Thyroid gland (tissue), 4 donors: ENCODE data around the gene SORL1. TPM values are rescaled to one million over a fixed set of nuclear protein-coding genes. Genes with fewer than 3 reads are reported as not detected.

ENCODE experiments used
- DNase-seq, 2 donors: peaks; one replicate each; pipeline ENCODE4 v3.0.0-alpha.2; 2019
- H3K27ac ChIP-seq, 3 donors: fragments of 200-600 bp; sonication (generic); 1 replicate in 2 of 3; 2 replicates in 1 of 3; pipeline ENCODE4 v1.5.1; 2016 to 2019; ENCODE audit warnings: mild to moderate bottlenecking in 1 of 3, moderate library complexity in 1 of 3
- H3K27me3 ChIP-seq: fragments of 200-600 bp; sonication (generic); one replicate; pipeline ENCODE4 v1.5.1; 2019
- H3K36me3 ChIP-seq, 2 donors: fragments of 200-600 bp; sonication (generic); one replicate each; pipeline ENCODE4 v1.5.1; 2016 to 2019
- H3K4me1 ChIP-seq, 2 donors: fragments of 200-600 bp; sonication (generic); one replicate each; pipeline ENCODE4 v1.5.1; 2017 to 2019
- H3K4me3 ChIP-seq, 3 donors: fragments of 200-600 bp; sonication (generic); replicated peaks in 1 of 3; 1 replicate in 2 of 3; 2 replicates in 1 of 3; pipeline ENCODE4 v1.5.1; 2016; ENCODE audit warnings: mild to moderate bottlenecking in 1 of 3
- H3K9me3 ChIP-seq: fragments of 200-600 bp; sonication (generic); one replicate; pipeline ENCODE4 v1.5.1; 2017
- CTCF ChIP-seq, 6 experiments: fragments of 200-600 bp in 3 of 6; fragments of 450-650 bp in 3 of 6; sonication (generic) in 3 of 6; IDR thresholded peaks; one replicate each; pipeline ENCODE4 v1.5.1; 2016 to 2019; ENCODE audit warnings: antibody characterized with exemption in 6 of 6, mild to moderate bottlenecking in 2 of 6, inconsistent platforms in 1 of 6, moderate library complexity in 1 of 6
- POLR2A ChIP-seq, 2 donors: fragments of 450-650 bp; IDR thresholded peaks; one replicate each; pipeline ENCODE4 v1.6.1; 2017; ENCODE audit warnings: antibody characterized with exemption in 2 of 2, mild to moderate bottlenecking in 2 of 2, moderate library complexity in 1 of 2
- WGBS, 2 donors: methylation state at CpG; one replicate each; pipeline ENCODE4 v1.1.5; 2017; 5-methylcytosine and 5-hydroxymethylcytosine counted together
- intact Hi-C: fragments of 100-400 bp; cut with DNase I; formaldehyde crosslinking; loops from one replicate; pipeline ENCODE4 v1.15.1; 2023
- total RNA-seq, 4 donors: library from RNA; depleted of rRNA; stranded (reverse); fragments of >200 nt; gene quantifications; one replicate each; pipeline ENCODE4 v1.2.3, GENCODE V29; 2016

Gene SORL1
- total RNA-seq, 4 donors from 2014 or later = 19.6 to 73.8 (median 53.6) TPM

GRCh38 chr11:121583825-121584224 is 131.7 kb downstream of the SORL1 start:
- no peak for TF ChIP-seq CTCF (IDR thresholded peaks at IDR 0.05)
- TF ChIP-seq POLR2A (IDR thresholded peaks at IDR 0.05) = no peak
- no peak overlapping the region for H3K4me3 ChIP-seq
- no peak for DNase-seq
- H3K9me3 ChIP-seq = no peaks in the 10 kb centered on the region
- intact Hi-C loops = no loop called here
- peaks cover 0 to 7% of the 10 kb centered on the region in 2 donors for H3K4me1 ChIP-seq
- 94 to 95% methylated on average over 3 of the region's 3 CpGs for WGBS, 2 donors
- no peaks in the 10 kb centered on the region for H3K36me3 ChIP-seq
- no peak overlapping the region for H3K27ac ChIP-seq
- H3K27me3 ChIP-seq = no peaks in the 10 kb centered on the region

GRCh38 chr11:121586750-121587149 is 134.6 kb downstream of the SORL1 start:
- WGBS, 2 donors = 89 to 95% methylated on average over 2 of the region's 2 CpGs
- H3K27ac ChIP-seq = no peak overlapping the region

GRCh38 chr11:121587182-121587581 is 135.1 kb downstream of the SORL1 start:
- 84 to 85% methylated on average over 2 of the region's 2 CpGs for WGBS, 2 donors
- Histone ChIP-seq H3K4me3 (no peak overlapping the region), H3K27ac (no peak overlapping the region), H3K36me3 (no peaks in the 10 kb centered on the region), H3K27me3 (no peaks in the 10 kb centered on the region), H3K9me3 (no peaks in the 10 kb centered on the region), H3K4me1 (peaks cover 0 to 7% of the 10 kb centered on the region in 2 donors)
- no peak for DNase-seq
- TF ChIP-seq POLR2A (IDR thresholded peaks at IDR 0.05) (no peak), CTCF (IDR thresholded peaks at IDR 0.05) (no peak)
- intact Hi-C loops = no loop called here

More at GRCh38 chr11:121586750-121587149, 134.6 kb downstream of the SORL1 start:
- no peaks in the 10 kb centered on the region for H3K9me3 ChIP-seq
- peaks cover 0 to 7% of the 10 kb centered on the region in 2 donors for H3K4me1 ChIP-seq
- no peaks in the 10 kb centered on the region for H3K36me3 ChIP-seq
- no peaks in the 10 kb centered on the region for H3K27me3 ChIP-seq
- no peak for TF ChIP-seq POLR2A (IDR thresholded peaks at IDR 0.05)
- no peak for TF ChIP-seq CTCF (IDR thresholded peaks at IDR 0.05)
- no peak overlapping the region for H3K4me3 ChIP-seq
- intact Hi-C loops = no loop called here
- DNase-seq = no peak

GRCh38 chr11:121588747-121589146 is 136.6 kb downstream of the SORL1 start:
- 79 to 84% methylated on average over 8 of the region's 8 CpGs for WGBS, 2 donors
- TF ChIP-seq CTCF (IDR thresholded peaks at IDR 0.05) = no peak
- TF ChIP-seq POLR2A (IDR thresholded peaks at IDR 0.05) = no peak
- no peaks in the 10 kb centered on the region for H3K27me3 ChIP-seq
- H3K9me3 ChIP-seq = no peaks in the 10 kb centered on the region
- no peak overlapping the region for H3K27ac ChIP-seq
- no peak overlapping the region for H3K4me3 ChIP-seq
- intact Hi-C loops = no loop called here
- H3K4me1 ChIP-seq = peaks cover 0 to 7% of the 10 kb centered on the region in 2 donors
- H3K36me3 ChIP-seq = no peaks in the 10 kb centered on the region
- DNase-seq = no peak

GRCh38 chr11:121589946-121590537 is 137.9 kb downstream of the SORL1 start:
- peaks cover 0 to 7% of the 10 kb centered on the region in 2 donors for H3K4me1 ChIP-seq
- no peak overlapping the region for H3K27ac ChIP-seq
- H3K27me3 ChIP-seq = no peaks in the 10 kb centered on the region
- no peak overlapping the region for H3K4me3 ChIP-seq
- intact Hi-C loops = loop anchor here (5.0 kb wide), 1 partner anchor 273 kb away; no protein-coding TSS in a partner anchor
- DNase-seq = no peak
- no peak for TF ChIP-seq CTCF (IDR thresholded peaks at IDR 0.05)
- TF ChIP-seq POLR2A (IDR thresholded peaks at IDR 0.05) = no peak
- no peaks in the 10 kb centered on the region for H3K36me3 ChIP-seq
- WGBS, 2 donors = 90 to 91% methylated on average over 5 of the region's 5 CpGs
- H3K9me3 ChIP-seq = no peaks in the 10 kb centered on the region
